Measurements from ENCODE around the gene FHOD3.
"Not testable (repeated sequence)": the region's sequence is repeated elsewhere in the genome, so short reads cannot be mapped to it uniquely, and the experiment has no call there.

FHOD3 gene

DNA sequence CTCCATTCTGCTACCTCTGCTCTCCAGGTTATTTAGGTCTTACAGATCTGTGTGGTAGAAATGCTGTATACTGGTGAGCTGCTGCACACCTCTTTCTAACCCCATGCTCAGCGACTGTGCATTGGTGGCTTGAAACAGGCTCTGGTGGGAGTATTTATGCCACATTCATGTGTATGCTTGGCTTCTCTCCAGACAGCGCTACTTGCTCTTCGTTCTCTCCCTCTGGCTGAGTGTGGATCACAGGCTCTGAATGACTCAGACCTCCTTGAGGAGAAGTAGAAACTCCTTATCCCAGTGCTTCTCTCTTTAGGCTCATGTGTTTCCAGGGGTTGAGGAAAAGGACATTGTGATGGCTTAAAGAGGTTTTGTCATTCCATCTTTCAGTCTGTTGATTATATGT is 54.9 kb downstream of the FHOD3 start:
- no peak for DNase-seq

DNA sequence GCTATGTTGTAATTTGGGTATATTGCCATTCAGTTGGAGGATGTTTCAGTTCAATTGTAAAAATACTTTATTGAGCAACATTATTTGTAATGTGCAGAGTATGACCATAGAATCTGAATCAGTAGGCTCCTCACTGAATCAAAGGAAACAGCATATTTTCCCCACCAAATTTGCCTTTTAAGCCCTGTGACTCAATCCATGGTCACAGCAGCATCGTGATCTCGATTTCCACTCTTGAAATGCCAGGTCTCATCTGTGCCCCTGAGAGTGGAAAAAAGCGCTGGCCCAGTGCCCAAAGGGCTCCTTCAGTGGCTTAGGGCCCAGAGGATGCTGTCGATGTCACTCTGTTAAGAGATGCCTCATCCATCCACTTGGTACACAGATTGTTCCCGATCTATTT is 57.5 kb downstream of the FHOD3 start:
- DNase-seq: no peak

DNA sequence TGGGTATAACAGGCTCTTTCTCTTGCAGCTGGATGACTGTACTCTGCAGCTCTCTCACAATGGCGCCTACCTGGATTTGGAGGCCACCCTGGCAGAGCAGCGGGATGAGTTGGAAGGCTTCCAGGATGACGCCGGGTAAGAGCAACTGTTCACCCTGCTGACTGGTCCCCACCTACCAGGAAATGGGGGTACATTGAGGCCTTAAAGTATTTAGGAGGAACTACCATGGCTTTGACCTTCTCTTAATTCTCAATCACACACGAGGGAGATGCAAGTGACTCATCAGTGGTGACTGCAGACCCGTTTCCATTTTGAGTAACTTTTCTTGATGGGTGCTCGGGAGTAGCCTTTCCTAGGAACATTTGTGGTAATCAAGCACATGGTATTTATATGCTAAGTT is 58.0 kb downstream of the FHOD3 start:
- no peak for DNase-seq

DNA sequence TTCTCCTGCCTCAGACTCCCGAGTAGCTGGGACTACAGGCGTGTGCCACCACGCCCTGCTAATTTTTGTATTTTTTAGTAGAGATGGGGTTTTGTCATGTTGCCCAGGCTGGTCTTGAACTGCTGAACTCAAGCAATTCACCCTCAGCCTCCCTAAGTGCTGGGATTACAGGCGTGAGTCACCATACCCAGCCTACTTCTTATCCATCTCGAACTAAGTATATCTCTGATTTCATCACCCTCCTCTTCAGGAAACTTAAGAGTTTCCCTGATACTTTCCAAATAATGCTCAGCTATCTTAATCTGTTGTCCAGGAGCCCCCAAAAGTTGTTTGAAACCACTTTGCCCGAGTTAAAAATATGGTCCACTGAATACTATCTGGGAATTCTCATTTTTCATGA is 59.2 kb downstream of the FHOD3 start:
- DNase-seq: not testable (repeated sequence)

DNA sequence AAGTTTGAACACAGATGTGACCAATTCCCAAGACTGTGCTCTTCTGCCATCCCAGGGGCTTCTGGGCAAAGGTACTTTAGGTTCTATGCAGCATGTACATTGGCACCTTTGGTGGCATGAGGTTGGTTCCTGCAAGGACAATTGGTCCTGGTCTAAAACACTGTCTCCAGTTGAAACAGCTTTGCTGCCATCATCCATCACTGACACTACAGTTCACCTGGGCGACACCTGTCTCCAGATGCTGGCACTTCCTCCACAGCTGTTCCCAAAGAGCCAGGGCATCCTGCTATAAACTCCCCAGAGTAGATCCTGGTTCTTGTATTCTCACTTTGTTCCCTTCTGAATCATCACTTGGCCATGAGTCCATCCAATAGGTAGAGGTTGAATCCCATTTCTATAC is 60.6 kb downstream of the FHOD3 start:
- DNase-seq: no peak

DNA sequence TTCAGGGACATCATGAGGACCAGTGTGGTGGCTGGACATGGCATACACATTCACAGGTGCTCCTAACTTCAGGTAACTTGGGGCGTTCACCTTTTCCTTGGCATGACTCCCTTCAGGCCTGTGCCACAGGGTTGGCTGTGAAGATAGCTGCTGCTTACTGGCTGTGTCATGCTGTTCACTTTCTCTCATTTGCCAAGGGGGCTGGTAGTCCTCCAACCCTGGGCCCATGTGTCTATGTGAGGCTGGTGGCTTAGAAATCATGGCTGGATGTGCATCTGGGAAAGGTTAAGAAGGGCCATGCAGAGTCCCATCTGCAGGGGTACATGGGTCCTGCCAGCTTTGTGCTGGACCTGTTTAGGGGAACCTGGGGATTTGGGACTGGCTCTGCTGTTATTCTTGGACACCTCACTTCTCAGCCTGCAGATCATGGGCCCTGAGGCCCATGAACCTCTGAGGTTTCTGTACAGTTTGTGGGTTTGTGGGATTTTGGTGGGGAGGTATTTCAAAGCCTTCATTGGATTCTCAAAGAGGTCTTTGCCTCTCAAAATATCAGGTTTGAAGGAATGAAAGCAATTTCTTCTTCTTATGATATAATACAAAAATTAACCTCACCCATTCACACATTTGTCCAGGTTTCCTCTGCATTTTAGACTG is 62.9 kb downstream of the FHOD3 start:
- no peak for DNase-seq

DNA sequence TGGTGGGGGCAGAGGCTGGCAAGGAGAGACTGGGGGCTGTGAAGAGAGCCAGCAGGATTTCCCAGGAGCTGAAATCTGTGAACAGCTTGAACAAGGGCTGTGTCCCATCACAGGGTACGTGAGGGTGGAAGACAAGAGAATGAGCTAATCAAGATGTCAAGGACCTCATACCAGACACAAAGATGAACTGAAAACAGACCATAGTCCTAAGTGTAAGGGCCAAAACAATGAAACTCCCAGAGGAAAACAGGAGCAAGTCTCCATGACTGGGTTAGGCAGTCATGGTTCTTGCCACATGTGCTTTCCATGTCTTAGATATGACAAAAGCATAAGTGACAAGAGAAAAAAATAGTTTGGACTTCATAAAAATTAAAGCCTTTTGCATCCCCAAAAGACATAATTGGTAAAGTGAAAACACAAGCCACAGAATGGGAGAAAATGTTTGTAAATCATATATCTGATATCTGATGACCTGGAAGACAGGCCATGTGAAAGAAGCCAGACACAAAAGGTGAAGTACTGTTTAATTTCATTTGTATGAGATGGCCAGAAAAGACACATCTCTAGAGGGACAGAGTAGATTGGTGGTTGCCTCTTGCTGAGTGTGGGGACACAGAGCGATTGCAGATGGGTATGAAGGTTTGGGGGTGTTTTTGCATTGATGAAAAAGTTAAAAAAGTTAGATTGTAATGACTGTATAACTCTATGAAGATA is 67.6 kb downstream of the FHOD3 start:
- no peak for DNase-seq

DNA sequence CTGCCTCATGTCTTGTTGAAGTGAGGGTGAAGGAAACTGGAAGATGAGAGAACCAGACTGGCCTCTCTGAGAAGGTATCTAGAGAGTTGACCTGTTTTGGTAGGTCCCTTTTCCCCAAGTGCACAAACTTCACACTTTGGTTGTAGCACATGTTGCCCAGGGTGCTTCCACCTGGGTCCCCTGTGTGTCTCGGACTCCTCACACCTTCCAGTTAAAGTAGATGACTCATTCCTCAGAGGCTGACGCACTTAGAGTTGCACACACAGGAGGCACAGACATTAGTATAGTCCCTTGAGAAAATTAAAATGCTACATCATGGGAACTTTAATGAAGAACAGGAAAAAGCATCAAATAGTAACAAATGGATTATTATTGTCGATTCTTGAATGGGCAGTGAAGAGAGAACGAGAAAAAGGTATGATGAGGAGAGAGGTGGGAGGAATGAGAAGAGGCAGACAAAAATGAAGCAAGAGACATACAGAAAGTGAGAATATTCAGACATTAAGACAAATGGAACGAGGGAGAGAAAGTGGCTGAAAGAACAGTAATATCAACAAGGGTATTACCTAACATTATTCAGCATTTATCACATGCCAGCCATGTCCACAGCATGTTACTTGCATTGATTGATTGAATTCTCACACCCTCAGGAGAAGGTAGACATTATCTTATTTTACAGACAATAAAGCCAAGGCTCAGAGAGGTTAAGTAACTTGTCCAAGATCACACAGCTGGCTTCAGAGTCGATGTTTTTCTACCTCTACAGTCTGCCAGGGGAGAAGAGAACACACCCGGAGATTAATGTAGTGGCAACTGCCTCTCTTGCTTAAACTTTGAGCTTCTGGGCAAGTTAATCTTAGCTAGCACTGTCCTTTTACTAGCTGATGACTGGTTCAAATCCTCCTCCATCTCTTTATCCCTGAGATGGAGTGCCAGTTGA is 68.6 kb downstream of the FHOD3 start:
- DNase-seq: no peak

DNA sequence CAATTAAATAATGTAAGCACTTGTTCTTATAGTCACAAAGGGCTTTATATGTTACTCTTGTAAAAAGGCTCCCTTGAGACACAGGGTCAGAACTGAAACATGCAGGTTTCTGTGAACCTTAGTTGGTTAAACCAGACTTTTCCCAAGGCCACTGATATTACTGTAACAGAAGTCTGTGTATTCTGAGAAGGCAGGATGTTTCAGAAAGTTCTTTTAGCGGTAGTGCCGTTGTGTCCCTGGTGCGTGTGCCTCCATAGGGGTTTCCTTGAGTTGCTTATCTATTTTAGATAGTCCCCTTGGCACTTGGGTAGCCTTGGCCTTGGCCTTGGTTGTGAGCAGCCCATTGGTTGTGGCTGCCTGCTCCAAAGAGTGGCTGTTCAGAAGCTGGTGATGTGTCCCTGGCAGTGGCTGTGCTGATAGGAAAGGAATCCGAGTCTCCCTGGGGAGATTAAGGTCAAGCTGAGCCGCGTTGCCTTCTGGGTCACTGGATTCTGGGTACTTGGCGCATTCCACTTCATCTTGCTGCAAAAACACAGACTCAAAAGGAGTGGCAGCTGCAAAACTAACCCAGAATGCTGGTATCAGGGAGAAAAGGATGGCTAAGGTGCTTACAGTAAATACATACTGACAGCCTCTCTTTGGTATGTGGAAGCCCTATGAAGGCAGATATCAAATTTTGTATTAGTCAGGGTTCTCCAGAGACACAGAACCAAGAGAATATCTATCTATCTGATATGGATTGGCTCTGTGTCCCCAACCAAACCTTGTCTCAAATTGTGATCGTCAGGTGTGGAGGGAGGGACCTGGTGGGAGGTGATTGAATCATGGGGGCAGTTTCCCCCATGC is 69.7 kb downstream of the FHOD3 start:
- DNase-seq: no peak

DNA sequence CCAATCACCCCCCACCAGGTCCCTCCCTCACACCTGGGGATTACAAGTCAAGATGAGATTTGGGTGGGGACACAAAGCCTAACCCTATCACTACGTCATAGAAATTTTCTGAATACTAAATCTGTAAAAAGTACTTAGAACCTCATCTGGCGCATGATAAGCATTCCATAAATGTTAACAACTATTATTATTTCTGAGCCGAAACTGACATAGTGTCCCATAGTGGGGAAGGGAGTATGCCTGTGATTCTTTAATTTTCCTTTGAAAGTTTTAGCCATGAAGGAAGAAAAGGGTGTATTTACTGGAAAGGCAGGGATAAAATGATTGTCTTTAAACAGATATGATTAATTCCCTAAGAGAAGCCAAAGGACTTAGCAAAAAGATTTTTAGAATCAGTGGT is 71.4 kb downstream of the FHOD3 start:
- DNase-seq: no peak

DNA sequence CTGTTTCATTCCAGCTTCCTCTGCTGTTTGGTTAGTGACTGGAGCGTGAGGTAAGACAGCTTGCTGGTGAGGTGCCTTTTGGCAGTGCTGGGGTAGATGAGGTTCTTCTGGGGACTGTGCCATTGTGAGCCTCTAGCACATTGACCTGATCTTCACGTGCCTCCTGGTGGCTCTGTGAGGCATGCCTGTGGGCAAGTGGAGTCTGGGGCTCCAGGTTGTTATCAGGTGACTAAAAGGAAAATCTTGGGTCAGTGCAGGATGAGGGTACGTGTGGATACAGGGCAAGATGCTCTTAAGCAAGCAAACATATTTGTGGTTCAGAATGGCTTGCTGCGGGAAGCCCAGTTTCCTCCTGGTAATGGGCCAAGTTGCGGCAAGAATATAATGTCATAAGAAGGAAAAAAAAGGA is 75.4 kb downstream of the FHOD3 start:
- DNase-seq: no peak

DNA sequence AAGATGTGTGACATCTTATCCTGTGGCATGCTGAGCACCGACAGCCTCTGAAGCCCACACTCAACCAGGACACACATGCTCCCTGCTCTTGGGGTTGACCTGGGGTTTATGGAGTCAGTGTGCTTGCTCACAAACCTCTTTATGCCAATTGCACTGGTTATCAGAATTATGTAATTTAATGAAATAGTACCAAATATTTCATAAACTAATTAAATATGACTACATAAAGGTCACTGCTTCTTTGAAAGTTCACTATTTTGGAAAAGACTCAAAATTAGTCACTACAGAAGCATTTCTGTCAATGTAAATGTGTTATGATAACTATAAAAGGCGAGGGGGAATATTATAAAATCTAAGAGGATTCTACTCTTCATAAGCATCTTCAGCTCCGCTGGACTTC is 76.7 kb downstream of the FHOD3 start:
- no peak for DNase-seq

DNA sequence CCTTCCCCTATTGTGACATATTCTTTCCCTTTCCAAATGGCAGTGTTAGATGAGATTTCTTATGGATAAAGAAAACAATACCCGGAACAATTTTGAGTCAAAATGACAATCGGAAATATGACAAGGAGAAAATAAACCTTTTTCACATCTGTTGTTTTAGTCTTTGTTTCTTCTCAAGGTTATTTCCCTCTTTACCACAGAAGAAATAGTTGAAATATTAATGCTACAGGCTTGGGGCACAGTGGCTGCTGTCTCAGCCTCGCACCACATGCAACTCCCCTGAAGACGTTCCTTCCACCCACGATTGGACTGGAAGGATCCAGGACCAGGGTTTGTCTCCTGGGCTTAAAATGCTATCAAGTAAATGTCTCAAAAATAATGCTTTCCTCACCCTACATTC is 77.6 kb downstream of the FHOD3 start:
- no peak for DNase-seq

DNA sequence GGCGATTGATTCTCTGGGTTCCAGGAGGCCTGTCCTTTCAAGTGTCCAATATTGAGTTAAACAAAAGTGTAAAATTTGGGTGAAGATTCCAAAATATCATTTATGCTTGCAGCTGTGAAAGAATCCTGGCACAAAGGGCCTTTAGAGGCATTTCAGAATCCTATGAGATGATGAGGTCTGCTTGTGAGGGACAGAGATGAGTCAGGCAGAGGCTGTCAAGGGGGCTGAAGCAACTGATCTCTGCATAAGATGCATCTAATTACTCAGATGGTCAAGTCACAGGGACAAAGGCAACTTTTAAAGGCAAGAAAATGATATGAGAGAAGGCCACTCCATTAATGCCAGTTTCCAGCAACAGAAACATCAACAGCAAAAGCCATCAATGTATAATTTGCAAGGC is 78.8 kb downstream of the FHOD3 start:
- no peak for DNase-seq

DNA sequence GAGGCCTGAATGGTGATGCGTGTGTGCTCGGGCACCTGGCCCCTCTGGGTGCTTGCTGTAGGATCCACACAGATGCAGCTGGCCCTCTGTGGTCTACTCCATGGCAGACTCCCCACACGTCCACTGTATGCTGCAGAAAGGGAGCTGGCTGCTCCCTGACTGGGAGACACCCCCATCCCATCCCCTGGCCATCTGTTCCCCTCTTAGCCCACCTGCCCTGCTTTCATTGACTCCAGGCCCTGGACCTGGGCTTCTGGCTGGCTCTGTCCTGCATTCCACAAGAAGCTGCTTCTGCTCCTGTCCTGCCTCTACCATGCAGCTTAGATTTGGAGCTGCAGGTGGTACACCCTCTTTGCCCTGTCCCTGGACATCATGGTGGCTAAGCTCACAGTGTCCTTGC is 80.1 kb downstream of the FHOD3 start:
- DNase-seq: no peak

DNA sequence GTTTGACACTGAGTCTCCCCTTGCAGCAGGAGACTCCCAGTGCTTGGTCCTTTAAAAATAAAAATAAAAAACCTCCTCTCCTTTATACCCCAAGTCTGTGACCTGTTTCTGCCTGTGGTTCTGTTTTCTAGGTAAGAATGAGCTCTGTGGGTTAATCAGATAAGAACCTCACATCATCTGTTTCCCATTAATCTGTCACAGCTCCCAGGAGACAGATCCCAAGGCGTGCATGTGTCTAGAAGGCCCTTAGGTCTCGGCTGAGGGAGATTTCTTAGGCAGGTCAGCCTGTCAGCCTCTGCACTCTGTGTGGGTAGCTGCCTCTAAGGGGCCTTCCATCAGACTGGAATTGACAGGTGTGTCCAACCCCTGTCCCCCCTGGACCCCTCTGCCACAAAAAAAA is 80.7 kb downstream of the FHOD3 start:
- no peak for DNase-seq

DNA sequence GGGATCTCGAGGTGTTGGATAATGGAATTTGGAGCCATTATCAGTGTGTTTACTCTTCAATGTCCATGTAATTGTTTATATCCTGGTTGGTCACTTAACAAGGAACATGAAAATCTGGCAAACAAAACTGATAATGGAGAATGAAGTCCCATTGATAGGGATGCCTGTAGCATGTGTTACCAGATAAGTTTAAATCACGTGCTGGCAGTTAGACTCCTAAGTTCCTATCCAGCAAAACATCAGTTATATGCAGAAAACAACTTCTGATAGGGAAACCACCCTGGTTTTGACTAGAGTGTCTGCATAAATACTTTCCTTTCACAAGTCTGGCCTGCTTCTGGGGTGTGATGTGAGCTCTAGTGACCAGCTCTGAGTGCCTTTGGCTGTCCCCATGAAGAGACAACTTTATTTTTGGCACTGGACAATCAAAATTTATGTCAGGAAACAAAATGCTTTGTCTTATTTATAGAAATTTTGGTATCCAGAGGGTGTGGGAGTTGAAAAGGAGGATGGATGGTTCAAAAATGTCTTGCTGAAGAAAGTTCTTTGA is 82.0 kb downstream of the FHOD3 start:
- no peak for DNase-seq

DNA sequence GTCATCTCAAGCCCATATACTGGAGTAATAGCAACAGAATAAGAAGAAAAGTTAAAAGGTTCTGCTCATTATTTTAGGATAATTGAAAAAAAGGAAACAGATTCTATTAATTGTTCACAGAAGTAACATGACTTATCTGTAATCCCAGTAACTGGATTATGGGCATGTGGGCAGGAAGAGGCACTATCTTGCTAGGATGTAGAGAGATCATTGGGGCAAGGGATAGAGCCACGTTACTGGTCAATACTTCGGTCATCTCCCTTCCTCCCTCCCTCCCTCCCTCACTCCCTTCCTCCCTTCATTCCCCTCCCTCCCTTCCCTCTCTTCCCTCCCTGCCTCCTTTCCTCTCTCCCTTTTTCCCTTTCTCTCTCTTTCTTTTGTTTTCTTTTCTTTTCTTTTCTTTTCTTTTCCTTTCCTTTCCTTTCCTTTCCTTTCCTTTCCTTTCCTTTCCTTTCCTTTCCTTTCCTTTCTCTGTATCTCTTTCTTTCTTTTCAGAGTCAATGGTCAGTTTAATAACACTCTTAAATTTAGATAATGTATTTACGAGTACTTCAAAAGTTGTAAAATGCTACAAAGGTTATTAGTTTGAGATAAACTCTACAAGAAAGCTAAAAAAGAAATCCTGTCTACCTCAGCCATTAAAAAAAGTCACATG is 82.8 kb downstream of the FHOD3 start:
- DNase-seq: no peak

DNA sequence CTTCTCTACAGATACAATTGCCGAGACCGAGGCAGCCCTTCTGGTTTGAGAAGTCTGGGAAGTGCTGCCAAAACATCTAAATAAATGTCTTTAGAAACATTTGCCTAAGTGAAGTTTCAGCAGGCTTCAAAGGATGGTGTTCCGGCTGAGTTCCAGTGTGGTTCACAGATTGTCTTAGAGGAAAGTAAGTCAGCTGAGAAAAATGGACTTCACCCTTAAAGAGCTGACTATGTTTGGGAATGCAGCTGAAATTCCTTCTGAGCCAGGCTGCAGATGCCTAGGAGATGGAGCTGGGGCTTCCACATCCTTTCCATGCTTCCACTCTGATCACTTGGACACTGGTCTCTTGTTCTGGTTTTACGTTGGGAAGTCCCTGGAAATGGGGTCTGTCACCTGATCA is 83.6 kb downstream of the FHOD3 start:
- DNase-seq: no peak

DNA sequence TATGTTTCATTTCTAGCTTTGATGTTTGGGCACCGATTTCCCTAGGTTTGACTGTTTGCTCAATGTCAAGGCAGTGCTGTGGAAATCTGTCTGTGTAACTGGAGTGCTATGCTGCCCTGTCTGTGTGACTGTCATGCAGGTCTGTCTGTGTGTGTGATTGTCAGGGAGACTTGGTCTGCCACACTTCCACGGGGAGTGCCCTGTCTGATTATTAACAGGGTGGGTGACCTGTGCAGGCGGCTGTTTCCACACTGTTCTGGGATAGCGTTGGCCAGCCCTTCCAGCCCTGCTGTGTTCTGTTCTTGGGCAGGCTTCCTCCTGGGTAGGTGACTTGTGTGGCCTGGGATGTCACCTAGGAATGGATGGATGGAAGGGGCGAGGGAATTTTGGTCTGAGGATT is 85.3 kb downstream of the FHOD3 start:
- DNase-seq: no peak

DNA sequence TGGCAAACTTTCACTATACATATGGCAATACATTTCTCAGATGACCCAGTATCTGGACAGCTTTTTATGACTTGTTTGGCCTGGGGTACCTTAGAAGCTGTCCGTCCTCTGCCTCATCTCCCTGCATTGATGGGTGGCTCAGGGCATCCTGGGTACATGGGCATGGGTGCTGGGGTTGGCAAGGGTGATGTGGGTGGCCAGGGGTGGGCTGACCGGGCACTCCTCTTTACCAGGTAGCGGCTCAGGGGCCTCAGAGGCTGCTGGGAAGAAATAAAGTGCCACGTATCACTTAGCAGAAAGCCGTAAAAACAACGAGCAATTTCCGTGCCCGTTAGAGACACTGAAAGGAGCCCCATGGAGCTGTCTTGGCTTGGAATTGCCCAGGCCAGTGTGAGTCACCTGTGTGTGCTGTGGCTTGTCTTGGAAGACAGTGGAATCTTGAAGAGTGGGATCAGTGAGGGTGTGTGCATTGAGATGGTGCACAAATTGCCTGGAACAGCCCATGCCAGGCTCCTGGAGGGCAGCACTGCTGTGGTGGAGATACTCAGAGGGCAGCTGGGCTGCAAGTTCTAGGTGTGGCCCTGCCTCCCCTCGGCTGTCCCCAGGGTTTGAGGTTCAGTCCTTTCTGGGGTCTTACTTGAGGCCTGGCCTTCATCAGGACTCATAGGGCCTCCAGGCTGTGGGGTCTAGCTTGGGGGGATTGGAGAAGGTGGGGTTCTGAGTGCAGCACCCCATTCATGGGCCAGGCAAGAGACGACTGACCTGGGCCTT is 88.8 kb downstream of the FHOD3 start:
- DNase-seq: no peak
